IPS-18c (cell line): ENCODE data around the gene IQCE.

Experiments used
- H3K4me3 ChIP-seq: 2 replicates; pipeline ENCODE4 v1.7.0; 2013; ENCODE audit warnings: low read depth, mild to moderate bottlenecking, low read length, moderate library complexity; ENCODE audit not compliant: insufficient read depth
- H3K9me3 ChIP-seq: one replicate; pipeline ENCODE4 v1.6.1; 2013; ENCODE audit warnings: mild to moderate bottlenecking, low read length, moderate library complexity; ENCODE audit not compliant: control insufficient read depth, insufficient read depth

The IQCE gene, protein sequence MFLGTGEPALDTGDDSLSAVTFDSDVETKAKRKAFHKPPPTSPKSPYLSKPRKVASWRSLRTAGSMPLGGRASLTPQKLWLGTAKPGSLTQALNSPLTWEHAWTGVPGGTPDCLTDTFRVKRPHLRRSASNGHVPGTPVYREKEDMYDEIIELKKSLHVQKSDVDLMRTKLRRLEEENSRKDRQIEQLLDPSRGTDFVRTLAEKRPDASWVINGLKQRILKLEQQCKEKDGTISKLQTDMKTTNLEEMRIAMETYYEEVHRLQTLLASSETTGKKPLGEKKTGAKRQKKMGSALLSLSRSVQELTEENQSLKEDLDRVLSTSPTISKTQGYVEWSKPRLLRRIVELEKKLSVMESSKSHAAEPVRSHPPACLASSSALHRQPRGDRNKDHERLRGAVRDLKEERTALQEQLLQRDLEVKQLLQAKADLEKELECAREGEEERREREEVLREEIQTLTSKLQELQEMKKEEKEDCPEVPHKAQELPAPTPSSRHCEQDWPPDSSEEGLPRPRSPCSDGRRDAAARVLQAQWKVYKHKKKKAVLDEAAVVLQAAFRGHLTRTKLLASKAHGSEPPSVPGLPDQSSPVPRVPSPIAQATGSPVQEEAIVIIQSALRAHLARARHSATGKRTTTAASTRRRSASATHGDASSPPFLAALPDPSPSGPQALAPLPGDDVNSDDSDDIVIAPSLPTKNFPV

DNA sequence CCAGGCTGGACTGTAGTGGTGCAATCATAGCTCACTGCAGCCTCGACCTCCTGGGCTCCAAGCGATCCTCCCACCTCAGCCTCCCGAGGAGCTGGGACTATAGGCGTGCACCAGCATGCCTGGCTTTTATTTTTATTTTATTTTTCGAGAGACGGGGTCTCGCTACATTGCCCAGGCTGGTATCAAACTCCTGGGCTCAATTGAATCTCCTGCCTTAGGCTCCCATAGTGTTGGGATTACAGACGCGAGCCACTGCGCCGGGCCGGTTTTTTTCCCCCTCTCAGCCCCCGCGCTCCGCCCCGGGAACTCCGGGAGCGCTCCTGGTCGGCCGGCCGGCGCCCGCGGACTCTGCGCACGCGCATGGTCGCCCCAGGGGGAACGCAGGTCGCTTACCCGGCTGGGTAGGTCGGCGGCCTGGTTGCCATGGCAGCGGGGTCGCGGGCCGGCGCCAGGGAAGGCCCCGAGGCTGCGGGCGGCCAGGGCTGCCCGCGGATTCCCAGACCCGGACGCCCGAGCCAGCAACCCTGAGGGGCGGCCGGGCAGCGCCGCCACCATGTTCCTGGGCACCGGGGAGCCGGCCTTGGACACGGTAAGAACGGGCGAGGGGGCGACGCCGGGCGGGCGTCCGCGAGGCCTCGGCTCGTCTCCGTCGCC, at the start of gene IQCE:
TSS of gene IQCE (plus strand) at position 351 of the 654 bp plus-strand sequence. CDS start at position 554, 203 bp downstream.
- Histone ChIP-seq H3K4me3 (peak within 1 kb of the TSS; percentile 90), H3K9me3 (no peaks in the 10 kb centered on the region)

DNA sequence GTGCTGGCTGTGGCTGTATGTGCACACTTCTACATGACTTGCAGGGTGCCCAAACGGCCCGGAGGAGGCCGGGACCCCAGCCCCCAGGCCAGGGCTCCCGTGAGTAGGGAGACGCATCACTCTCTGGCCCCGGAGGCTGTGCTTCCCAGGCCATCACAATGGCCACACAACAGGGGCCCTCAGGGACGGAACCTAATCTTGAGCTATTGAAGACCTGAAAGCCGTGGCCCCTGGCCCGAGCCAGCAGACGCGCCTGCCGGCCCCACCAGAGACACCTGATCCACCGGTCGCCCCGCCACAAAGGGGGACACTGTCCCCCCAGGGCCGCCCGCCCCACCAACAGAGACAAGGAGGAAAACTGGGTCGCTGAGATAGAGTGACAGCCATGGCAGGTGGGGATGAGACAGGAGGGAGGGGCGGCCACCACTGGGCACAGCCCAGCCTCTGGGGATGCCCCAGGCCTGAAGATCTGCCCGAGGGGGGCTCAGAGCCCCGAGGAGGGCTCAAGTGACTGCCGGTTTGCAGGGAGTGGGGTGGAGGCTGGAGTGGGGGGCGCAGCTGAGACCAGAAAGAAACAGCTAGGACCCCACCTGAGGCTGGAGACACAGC, 49.4 kb upstream of the IQCE start:
- H3K4me3 ChIP-seq = no peak overlapping the region

DNA sequence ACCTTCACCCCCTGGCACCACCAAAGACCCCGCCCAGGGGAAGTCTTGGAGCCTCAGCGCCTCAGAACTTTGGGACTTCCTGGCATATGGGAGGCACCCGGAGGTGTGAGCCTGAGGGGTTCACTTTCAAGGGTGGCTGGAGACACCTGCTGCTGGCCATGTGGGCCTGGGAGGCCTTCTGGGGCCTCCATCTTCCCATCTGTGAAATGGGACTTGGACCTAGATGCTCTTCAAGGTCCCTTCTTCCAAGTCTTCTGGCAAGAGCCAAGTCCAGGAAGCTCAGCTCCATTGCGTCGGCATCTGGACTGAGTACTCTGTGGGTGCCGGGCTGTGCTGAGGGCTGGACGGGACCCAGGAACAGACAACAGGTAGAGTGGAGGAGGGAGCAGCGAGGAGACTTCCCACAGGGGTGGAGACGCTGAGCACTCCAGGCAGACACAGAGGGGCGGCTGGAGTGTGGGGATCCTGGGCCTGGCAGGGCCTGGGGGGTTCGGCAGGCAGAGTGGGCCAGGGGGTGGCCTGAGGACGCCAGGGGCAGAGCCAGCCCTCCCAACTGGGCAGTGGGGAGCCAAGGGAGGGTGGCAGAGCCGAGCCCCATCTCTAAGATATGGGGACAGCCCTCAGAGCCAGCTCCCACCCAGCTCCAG, 48.5 kb upstream of the IQCE start:
- Histone ChIP-seq H3K9me3 (no peaks in the 10 kb centered on the region), H3K4me3 (no peak overlapping the region)

More for the DNA sequence above, 49.4 kb upstream of the IQCE start:
- H3K9me3 ChIP-seq = no peaks in the 10 kb centered on the region

DNA sequence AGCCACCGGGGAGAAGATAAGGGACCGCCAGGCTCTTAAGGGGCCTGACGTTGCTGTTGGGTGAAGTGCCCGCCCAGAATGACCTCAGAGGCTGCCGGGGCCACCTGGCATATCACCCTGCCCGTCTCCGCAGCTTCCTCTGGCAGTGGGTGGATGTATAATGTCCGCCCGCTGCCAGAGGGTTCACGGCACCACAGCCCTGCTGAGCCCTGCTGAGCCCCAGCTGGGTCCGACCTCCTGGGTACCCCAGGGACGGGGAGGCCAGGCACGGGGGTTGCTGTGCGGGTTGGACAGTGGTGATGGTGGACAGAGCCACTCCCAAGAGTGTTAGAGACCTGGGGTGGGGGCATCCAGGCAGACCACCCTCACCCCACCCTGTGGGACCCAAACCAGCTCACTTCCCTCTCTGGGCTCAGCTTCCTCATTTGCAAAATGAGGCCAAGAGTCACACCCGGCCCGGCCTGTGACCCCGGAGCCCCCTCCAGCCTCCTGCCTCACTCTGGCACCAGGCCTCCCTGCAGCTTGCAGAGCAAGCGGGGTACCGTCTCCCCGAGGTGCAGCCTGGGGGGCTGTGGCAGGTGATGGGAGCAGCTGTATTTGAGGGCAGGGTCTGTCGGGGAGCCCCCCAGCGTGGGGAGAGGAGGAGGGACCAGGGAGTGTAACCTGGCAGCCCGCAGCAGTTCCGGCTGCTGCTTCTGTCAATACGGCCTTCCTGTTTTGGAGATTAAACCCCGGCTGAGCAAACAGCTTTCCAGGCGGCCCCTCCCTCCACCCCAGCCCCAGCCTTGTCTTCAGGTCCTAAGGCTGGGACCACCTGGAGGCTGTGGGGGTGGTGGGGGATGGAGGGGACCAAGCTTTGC, 47.6 kb upstream of the IQCE start:
- no peaks in the 10 kb centered on the region for H3K9me3 ChIP-seq
- H3K4me3 ChIP-seq = no peak overlapping the region

DNA sequence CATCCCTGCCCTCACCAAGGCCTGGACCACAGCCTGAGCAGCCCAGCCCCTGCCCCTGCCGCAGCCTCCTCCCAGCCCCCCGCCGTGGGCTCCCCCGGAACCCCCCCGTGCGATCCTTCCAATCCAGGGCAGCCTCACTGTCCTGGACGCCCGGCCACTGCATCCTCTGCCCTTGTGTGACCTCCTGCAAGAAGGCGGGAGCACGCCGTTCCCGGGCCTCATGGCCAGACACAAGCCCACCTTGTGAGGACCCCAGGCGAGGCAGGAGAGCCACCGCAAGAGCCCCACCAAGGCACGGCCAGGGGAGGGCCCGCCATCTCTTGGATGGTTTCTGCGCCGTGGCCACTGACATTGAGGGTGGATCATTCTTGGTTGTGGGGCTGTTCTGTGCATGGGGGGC, 47.0 kb upstream of the IQCE start:
- Histone ChIP-seq H3K4me3 (no peak overlapping the region), H3K9me3 (no peaks in the 10 kb centered on the region)

DNA sequence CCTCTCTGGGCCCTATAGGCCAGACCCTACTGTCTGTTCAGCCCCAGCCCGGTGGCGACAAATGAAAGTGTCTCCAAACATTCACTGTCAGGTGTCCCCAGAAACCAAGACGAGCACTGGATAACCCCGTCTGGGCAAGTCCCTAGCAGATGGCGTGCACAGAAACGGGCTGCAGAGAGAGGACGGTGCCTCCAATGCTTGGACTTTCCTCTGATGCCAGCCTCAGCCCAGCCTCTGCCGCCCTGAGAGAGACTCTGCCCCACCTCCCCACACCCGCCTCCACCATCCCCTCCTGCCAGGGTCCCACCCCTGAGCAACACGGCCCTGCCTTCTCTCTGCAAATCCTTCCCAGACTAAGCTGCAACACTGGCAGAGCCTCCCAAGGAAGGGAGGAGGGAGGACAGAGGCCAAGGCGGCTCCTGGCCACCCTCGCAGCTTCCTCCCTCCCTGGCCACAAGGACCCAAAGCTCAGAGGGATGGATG, 46.6 kb upstream of the IQCE start:
- no peaks in the 10 kb centered on the region for H3K9me3 ChIP-seq
- no peak overlapping the region for H3K4me3 ChIP-seq

DNA sequence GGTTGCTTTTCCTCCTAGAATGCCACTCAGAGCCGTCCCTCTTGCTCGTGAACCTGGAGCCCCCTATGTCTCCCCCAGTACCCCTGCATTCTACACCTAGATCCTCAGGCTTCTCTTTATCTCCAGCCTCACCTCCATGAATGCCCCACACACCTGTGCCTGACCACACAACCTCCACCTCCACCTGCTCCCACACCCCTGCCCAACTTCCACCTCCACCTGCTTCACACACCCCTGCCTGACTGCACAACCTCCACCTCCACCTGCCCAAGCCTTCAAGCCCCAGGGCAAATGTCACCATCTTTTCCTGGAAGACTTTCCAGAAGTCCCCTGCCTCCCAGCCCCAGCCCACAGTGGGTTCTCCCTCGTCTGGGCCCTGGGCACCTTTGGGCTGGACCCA, 46.1 kb upstream of the IQCE start:
- Histone ChIP-seq H3K4me3 (no peak overlapping the region), H3K9me3 (no peaks in the 10 kb centered on the region)

DNA sequence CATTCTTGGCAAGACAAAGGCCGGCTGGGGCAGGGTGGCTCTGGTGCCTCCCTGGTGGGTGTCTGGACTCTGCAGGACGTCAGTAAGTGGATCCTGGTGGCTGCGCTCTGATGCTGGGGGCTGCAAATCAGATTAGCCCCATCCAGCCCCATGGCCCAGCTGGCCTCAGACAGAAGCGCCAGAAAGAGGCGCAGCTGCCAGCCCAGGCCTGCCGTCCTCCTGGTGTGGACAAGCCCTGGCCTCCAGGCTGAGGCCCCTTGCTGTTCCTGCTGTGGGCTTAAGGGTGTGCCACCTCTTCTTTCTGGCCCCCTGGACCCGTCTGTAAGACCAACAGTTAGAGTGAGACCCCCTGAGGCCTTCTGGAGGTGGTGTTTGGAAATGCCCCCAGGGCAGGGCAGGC, 45.1 kb upstream of the IQCE start:
- H3K4me3 ChIP-seq = no peak overlapping the region
- no peaks in the 10 kb centered on the region for H3K9me3 ChIP-seq

DNA sequence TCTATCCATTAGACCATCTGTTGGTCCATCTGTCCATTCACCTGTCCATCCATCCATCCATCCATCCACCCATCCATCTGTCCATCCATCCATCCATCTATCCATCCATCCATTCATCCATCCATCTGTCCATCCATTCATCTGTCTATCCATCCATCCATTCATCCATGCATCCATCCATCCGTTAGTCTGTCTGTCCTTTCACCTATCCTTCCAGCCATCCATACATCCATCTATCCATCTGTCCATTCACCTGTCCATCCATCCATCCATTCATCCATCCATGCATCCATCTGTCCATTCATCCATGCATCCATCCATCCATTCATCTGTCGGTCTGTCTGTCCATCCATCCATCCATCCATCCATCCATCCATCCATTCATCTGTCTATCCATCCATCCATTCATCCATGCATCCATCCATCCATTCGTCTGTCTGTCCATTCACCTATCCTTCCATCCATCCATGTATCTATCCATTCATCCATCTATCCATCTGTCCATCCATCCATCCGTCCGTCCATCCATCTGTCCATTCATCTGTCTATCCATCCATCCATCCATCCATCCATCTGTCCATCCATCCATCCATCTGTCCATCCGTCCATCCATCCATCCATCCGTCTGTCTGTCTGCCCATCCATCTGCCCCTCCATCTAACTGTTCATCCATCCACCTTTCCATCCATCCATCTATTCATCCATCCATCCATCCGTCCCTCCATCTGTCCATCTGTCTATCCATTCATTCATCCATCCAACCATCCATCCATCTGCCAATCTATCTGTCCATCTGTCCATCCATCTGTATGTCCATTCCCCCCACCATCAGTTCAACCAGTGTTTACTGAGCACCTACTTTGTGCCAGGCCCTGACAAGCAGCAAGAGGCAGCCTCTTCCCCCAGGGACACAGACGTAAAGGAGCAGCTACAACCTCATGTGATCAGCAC, 44.0 kb upstream of the IQCE start:
- Histone ChIP-seq H3K9me3 (no peaks in the 10 kb centered on the region), H3K4me3 (no peak overlapping the region)

DNA sequence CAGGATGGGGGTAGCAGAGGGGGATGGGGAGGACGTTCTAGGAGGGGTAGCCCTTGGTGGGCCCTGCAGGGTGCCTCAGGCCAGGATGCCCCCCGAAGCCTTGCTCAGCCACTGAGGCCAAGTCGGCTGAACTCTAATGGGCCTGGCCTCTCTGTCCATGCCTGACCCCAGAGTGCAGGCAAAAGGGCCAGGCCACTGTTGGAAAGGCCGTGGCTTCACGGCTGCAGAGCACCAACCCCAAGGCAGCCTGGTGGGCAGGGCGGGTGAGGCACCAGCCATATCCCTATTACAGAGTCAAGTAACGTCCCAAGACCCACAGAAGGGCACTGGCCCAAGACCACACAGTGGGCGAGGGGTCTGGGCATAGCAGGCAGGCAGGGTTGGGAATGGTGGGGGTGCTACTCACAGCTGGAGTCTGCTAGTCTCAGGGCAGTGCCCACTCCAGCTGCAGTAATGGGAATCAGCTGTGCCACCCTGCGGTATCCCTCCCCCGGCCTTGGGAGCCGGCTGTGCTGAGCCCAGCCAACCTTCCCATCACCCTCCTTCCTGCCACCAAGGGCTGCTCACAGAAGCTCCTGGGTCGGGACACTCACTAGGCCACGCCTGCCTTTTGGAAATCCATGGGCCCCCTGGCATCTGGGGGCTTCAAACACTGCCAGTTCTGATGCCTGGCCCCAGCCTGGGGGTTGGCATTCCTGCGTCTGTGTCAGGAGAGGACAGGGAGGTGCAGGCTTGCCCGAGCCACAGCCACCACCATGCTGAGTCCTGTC, 43.2 kb upstream of the IQCE start:
- Histone ChIP-seq H3K4me3 (no peak overlapping the region), H3K9me3 (no peaks in the 10 kb centered on the region)

DNA sequence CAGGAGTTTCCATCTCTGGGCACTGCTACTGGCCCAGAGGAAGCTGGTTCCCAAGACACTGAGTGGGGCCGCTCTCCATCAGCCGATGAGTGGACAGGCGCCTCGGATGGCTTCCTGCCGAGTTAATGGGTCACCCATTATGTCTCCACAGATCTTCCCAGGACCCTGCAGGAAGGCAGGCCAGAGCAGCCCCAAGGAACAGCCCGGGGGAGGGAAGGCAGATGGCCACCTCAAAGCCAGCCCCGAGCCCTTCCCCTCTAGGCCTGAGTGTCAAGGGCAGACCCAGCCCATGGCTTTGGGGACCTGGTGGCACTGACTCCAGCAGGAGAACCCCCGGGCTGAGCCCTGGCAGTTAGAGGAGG, 42.6 kb upstream of the IQCE start:
- H3K4me3 ChIP-seq = no peak overlapping the region
- H3K9me3 ChIP-seq = no peaks in the 10 kb centered on the region

DNA sequence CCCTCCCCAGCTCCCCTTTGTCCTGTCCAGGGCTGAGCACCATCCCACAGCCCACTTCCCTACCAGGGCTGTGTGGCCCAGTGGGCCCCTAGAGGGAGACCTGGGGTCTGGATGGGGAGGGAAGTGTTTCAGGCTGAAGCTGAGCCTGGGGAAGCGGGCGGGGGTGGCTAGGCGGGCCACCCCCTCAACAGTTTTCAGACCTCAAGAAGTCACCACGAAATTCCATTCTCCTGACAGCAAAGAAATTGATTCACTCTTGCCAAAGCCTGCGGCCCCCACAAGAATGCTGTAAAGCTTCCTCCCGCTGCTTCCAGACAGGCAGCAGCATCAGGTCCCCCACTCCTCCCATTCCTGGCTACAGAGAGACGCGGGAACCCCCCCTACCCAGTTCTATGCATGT, 41.8 kb upstream of the IQCE start:
- Histone ChIP-seq H3K4me3 (no peak overlapping the region), H3K9me3 (no peaks in the 10 kb centered on the region)

DNA sequence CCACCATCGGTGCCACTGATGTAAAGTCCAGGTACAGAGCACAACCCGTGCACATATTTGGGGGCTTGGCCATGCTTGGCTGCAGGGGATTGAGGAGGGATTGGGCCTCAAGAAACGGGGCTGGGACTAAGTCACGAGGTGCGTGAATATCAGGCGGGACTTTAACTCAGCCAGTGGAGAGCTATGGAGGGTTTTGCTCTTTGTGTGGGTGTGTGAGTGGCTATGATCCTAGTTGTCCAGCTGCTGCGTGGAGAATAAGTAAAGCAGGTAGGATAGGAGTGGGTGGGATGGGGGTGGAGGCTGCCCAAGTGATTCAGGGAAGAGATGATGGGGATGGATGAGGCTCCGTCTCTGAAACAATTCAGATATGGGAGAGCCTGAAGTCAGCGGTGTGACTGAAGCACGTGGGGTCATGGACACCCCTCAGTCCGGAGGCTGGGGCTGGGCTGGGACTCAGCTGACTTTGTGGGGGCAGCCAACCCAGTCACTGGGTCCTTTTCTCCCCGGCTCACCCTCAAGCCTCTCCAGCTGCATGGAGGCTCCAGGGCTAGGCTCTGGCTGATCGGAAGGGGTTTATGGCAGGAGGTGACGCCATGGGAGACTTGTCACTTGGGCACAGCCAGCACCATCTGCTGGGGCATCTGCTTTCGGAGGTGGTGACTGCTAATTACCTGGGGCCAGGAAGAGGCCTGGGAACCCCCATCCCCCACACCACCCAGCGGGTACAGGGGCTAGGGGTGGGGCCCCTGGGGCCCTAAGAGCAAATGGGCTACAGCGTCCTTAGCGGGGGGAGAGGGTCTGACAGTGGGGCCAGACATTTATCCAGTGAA, 40.9 kb upstream of the IQCE start:
- Histone ChIP-seq H3K9me3 (no peaks in the 10 kb centered on the region), H3K4me3 (no peak overlapping the region; the same call in 1 of the 2 replicates)

DNA sequence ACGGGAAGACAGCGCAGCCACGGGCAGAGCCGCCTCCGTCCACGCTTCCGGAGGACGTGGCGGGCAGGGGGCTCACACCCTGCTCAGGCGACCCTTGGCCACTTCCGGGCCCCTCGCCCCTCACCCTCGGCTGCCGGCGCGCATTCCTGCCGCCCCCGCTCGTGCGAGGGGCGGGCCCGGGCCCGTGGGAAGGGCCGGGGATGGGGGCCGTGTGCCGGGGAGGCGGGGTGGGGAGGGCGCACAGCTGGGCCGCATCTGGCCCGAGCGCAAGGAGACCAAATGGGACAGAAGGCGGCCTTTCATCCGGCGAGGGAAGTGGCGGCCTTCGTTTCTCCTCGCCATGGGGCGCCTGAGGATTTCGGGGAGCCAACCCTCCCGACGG, 40.1 kb upstream of the IQCE start:
- peak overlapping the region; percentile 56 for H3K4me3 ChIP-seq

More for the DNA sequence above, 40.1 kb upstream of the IQCE start:
- H3K9me3 ChIP-seq = no peaks in the 10 kb centered on the region
